ENCODE data around the gene PIP4K2A.

Gene PIP4K2A

GRCh38 chr10:22583683-22584082 lies 130.7 kb downstream of the PIP4K2A start:
- DNase-seq, result no peak

DNA sequence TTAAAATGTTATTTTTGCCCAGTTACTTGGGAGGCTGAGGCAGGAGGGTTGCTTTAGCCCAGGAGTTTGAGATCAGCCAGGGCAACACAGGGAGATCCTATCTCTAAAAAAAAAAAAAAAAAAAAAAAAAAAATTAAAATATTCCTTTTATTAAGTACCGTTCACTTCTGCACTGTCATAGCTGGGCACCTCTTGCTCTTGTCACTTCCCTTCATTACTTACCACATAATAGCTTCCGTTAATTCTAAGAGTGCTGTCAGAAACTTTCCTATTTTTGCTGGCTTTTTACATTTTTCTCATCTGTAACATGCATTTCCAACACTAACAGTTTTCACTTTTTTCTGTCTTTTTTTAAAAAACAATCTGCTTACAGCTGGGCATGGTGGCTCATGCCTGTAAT lies 132.9 kb downstream of the PIP4K2A start:
- no peak for DNase-seq

- DNase-seq, result no peak
Measured at GRCh38 chr10:22580711-22581110, 133.7 kb downstream of the PIP4K2A start.

DNA sequence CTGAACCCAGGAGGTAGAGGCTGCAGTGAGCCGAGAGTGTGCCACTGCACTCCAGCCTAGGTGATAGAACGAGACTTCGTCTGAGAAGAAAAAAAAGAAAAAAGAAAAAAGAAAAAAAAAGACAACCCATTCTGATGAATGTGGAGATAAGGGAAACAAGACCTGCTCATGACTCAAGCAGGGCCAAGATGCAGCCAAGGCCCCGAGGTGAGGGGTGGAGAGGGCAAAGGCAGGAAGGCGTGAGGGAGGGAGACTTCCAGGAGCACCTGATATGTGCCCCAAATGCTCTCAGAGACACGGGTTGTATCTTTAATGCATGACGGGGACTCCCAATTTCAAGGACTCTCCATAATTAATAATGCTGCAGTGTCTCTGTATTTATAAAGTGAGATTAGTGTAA lies 134.6 kb downstream of the PIP4K2A start:
- no peak for DNase-seq

DNA sequence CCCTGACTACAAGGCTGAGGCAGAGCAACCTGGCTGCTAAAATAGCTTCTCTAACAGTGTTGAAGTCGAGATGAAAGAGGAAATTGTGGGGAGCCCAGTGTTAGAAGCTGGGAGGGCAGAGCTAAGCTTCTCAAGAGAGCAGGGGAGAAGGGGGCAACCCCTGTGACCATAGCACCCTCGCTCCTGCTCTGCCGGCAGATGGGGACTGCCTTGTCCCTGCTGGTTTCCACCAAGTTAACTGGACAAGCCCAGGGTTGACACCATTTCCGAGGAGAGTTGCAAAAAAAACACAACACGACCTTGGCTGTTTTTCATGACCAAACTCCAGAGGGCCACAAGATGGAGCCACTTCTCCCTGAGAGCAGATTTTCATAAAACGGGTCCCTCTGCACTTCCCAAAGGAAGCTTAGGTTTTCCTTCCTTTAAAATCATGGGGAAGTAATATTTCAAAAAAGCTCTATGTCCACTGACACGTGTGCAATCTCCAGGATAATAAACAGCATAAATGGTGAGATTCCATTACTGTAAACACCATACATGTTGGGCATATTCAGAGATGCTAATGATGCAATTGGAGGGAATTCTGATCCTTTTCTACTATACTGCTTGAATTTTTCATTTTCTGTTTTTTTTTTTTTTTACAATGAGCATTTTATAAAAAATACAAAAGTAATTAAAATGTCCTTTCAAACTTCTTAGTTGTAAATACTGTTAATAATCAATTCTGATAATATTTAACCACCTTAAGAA lies 140.4 kb downstream of the PIP4K2A start:
- no peak for DNase-seq

GRCh38 chr10:22570733-22571430 lies 143.5 kb downstream of the PIP4K2A start:
- no peak for DNase-seq

GRCh38 chr10:22570234-22570633 lies 144.1 kb downstream of the PIP4K2A start:
- DNase-seq, result no peak

- DNase-seq, result no peak
Measured at GRCh38 chr10:22568928-22569327, 145.4 kb downstream of the PIP4K2A start.

- DNase-seq, result no peak
Measured at GRCh38 chr10:22564060-22564459, 150.3 kb downstream of the PIP4K2A start.

- DNase-seq, result no peak
Measured at GRCh38 chr10:22561909-22562308, 152.5 kb downstream of the PIP4K2A start.

GRCh38 chr10:22560913-22561239 lies 153.5 kb downstream of the PIP4K2A start:
- DNase-seq, result peak; percentile 33

DNA sequence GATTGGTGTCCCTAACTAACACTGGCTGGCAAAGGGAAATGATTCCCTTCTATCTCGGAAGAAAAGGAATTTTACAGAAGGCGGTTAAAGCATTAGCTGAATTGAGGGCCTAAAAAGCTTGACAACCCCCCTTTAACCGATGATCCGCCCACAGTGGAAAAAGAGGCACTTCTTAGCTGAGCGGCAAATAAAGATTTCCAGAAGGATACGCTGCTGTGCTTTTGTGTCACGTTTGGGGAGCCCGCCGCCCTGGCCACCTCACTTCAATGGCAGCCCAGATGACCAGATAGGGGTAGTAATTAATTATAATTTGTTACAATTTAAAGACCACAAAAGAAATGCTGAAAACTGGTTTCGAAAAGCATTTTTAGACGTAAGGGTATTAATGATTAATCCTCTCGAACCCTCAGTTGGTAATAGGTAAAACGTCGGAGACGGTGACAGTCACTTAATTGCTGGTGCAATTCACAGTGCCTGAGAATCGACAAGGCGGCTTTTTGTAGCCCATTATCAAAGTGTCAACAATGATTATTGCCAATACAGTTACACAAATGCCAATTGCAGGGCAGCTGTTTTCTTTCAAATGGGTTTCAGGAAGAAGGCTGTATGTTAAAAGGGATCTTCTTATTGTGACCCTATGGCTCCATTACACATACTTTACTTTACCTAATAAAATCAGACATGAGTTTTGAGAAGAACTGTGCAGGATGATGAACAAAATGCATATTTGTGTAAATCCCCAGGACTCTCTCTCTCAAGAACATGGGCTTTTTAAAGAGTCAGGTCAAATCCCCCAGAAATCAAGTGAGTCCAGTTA lies 154.1 kb downstream of the PIP4K2A start:
- DNase-seq, result no peak

DNA sequence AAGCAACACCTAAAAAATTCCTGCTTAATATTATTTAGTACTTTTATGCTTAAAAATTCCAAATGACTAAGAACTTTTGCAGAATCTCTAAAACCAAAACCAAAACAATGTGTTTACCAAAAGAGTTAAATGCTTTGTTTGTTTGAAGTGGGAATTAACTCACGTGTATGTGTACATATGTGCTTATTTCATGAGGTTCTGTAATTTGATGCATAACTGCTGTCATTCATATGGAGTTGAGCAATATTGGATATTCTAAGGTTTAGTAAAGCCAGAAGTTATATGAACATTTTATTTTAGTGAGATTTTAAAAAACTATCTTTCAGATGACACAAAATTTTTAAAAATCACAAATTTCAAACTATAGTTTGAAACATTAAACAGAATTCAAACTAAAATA lies 157.1 kb downstream of the PIP4K2A start:
- DNase-seq, result no peak

DNA sequence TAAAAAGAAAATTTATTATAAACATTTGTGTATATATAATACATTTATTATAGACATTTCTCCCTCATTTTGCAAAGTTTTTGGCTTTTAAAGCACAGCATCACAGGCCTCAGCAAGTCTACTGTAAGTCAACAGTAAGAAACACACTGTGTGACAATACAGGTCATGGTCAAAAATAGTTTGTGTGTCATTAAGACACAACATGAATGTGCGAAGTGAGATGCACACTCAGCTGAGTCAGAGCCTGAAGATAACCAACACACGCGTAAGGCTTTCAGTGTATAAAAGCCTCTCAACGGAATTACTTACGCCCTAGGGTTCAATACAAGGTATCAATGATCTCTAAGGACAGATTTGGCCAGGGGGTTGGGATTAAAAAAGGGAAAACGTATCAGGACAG lies 157.6 kb downstream of the PIP4K2A start:
- no peak for DNase-seq

DNA sequence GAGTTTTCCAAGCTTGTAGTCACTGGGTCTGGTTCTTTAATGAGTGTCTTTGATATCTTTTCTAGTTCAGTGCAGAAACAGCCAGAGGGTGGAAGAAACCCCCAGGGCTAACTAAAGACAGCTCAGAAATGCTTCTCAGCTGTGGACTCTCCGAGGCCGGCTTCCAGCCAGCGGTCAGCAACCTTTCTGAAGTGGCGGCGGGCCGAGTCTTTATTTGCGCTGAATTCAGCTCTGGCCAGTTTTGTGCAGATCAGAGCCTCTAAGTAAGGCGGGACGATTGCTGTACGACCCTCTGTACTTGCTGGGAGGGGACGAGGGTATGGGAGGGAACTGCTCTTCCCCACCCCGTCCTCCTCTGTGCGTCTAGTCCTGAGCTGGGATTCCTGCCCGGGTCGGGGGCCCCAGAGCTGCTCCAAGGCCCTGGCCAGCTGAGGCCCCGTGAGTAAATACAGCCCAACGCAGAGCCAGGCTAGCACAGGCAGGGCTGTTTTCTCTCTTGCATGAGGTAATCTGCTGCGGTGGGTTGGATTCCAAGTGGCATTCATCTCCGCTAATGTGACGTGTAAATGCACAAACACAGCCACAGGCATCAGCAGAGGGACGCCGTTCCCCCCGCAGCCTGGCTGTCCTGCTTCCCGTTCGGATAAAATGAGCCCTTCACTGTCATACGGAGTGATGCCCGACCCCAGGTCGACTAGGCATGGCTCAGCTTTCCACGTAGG lies 159.8 kb downstream of the PIP4K2A start:
- DNase-seq, result no peak

DNA sequence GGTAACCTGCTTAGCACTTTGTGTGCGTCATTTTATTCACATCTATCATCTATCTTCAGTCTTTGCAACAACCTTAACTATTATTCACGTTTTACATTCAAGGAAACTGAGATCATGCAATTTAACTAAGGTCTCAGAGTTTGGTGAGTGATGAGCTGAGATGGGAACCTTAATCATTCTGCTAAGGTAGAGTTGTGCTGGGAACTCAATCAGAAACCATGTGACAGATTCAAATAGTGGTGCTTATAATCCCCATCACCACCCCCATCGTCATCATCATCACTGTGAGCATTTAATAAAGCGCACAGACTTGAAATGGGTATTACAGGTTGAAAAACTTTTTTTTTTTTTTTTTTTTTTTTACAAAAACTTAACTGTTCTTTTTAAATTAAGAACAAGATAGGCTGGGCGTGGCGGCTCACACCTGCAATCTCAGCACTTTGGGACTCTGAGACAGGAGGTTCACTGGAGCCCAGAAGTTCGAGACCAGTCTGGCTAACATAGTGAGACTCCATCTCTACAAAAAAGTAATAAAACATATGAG lies 160.9 kb downstream of the PIP4K2A start:
- DNase-seq, result no peak

- DNase-seq, result no peak
Measured at GRCh38 chr10:22552888-22553378, 161.4 kb downstream of the PIP4K2A start.

- DNase-seq, result no peak
Measured at GRCh38 chr10:22551681-22552365, 162.6 kb downstream of the PIP4K2A start.

DNA sequence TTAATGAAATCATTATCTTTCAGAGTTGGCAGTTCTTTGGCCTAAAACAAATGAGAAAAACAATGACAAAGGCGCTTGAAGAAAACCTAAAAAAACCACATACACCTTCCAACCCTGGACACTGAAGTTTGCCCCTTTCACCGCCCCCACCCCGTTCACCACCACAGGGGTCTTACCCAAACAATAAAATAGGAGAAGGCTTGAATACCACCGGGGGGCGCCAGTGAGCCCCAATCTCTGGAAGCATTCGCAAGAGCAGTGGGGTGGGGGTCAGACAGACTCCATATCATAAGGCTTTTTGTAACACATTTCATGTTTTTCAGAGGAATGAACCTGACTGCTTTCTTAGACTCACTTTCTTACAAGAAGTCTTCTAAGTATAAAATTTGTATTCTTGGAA lies 163.6 kb downstream of the PIP4K2A start:
- no peak for DNase-seq

DNA sequence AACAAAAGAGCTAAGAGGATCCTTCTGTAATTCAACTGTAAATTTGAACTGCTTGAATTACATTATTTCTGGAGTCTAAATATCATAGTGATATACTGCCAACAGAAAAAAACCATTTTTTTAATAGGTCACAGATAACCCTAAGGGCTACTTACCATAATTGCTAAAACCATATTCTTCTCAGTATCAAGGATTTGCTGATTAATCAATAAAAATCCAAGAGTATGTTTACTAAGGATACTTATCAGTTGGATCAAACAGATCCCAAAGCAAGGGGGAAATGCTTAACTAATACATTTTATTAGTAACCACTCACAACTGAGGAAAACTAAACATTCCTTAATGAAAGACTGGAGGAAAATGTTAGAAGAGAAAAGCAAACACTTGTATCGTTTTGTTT lies 166.0 kb downstream of the PIP4K2A start:
- no peak for DNase-seq

DNA sequence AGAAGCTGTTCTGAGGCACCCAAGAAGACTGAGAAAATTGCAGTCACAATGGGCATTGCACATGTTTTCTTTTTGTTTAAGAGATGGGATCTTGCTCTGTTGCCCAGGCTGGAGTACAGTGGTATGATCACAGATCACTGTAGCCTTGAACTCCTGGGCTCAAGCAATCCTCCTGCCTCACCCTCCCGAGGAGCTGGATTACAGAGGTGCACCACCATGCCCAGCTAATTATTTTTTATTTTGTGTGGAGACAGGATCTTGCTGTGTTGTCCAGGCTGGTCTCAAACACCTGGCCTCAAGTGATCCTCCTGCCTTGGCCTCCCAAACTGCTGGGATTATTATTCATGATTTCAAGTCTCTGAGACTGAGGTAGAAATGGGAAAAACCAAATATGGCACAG lies 168.7 kb downstream of the PIP4K2A start:
- no peak for DNase-seq

Measured in COR-L47 (cell line).